HG03521 (cell line): ENCODE data around the gene SBF2.

Experiments
- ATAC-seq: cut with Tn5 transposase; IDR thresholded peaks from one replicate; pipeline ENCODE4 v1.9.1; 2021; ENCODE audit warnings: mild to moderate bottlenecking, moderate library complexity; ENCODE audit not compliant: unreplicated experiment

The SBF2 gene

GRCh38 chr11:10293423-10294289 is at the start of gene SBF2:
Gene SBF2 (minus strand): TSS chr11:10294219. CDS start chr11:10294069, 150 bp downstream.
- ATAC-seq, result peak; percentile 33

DNA sequence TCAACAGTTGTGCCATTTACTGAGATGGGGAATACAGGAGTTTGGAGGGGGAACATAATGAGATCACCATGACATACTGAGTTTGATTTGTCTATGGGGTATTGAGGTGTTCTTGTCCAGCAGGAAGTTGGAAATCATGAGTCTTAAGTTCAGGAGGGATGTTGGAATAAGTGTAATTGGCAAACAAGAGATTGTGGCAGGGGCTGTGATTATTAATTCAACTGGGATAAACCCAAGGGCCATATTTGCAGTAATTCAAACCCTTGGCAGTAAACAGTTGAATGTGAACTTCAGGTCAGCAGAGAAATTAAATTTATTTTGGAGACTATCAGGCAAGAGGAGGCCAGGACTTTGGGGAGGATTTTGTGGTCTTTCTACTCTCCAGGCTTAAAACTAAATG is 44.3 kb upstream of the SBF2 start:
- no peak for ATAC-seq

DNA sequence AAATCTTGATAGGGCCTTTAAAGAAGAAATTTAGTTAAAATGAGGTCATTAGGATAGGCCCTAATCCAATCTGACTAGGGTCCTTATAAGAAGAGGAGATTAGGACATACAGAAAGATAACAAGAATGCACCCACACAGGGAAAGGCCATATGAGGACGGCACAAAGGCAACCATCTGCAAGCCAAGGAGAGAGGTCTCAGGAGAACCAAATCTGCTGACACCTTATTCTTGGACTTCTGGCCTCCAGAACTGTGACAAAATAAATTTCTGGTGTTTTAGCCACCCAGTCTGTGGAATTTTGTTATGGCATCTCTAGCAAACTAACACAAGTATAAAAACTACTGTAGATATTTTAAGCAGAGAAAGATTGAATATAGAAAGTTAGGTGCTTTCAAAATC is 39.5 kb upstream of the SBF2 start:
- no peak for ATAC-seq

GRCh38 chr11:10331548-10332289 is 37.7 kb upstream of the SBF2 start:
- no peak for ATAC-seq

DNA sequence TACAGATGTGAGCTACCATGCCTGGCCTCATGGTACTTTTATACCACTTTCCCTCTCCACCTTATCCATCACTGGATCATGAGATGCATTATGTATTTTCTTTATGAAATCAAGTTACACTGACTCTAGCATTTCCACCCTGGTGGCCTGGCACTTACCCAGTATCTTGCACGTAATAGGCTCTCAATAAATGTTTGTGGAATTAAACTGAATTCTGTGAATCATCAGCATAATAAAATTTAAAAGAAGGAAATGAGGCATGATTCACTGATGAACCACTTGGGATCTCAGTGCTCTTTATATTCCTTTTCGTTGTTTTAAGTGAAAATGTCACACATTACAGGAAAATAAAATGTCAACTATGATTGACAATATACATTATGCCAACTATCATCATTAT is 35.9 kb upstream of the SBF2 start:
- no peak for ATAC-seq

DNA sequence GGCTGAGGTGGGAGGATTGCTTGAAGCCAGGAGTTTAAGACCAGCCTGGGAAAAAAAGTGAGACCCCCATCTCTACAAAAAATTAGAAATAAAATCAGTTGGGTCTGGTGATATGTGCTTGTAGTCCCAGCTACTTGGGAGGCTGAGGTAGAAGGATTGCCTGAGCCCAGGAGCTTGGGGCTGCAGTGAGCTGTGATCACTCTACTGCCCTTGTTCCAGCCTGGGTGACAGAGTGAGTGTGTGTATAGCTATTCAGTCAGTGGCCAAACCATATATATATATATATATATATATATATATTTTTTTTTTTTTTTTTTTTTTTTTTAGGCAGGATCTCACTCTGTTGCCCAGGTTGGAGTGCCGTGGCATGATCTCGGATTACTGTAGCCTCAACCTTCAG is 35.3 kb upstream of the SBF2 start:
- ATAC-seq, result no peak

GRCh38 chr11:10328314-10329098 is 34.5 kb upstream of the SBF2 start:
- no peak for ATAC-seq

DNA sequence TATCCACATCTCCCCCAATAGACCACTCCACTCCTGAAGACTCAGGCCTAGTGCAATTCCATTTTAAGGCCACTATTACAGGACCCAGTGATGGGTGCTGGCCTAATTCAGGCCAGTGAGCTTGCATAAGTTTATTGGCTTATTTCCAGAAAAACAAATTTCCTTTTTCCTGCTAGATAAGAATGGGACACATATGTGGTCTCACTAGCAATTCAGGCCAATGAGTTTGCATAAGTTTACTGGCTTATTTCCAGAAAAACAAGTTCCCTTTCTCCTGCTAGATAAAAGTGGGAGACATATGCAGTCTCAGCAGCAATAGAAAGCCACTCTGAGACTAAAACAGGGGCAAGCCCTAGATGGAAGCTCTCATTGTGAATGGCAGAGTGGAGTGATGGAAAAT is 33.2 kb upstream of the SBF2 start:
- ATAC-seq, result no peak

DNA sequence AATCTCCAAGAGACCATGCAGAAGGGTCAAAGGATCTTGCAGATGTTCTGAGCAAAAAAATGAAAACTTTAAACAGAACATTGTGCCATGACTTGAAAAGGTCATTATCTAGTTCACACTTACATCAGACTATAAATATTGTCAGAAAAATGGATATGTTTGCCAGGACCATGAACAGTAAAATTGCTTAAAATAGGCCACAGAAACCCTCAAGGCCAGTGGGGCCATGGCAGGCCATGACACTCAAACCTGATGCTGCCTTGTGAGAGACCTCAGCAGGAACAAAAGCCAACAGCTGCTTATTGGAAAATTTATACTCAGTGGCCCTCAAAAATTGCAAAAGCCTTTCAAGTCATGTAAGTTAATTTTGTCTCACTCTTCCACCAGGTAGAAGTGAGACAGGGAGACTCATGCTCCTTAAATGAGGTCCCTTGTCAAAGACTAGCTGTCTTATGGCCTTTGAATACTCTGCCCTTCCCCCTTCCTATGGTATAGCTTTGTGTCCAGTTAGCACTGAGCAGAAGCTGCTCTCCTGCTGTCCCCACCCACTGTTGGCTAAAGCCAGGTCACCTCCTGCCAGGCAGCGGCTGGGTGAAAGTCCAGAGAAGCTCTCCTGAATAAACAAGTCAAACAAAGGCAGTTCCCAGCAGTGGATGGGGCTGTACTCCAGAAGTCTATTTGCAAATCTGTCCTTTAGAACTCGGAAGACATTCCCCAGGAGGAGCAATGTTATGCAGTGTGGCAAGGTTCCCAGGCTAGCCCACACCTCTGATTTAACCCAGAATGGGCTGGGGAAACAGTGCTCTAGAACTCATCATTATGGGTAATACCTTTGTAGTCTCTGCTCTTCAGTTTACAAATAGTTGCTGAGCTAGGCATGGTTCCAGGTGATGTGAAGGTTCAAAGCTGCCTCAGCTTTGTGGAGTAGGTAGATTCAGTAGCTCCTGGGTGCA is 32.3 kb upstream of the SBF2 start:
- no peak for ATAC-seq

DNA sequence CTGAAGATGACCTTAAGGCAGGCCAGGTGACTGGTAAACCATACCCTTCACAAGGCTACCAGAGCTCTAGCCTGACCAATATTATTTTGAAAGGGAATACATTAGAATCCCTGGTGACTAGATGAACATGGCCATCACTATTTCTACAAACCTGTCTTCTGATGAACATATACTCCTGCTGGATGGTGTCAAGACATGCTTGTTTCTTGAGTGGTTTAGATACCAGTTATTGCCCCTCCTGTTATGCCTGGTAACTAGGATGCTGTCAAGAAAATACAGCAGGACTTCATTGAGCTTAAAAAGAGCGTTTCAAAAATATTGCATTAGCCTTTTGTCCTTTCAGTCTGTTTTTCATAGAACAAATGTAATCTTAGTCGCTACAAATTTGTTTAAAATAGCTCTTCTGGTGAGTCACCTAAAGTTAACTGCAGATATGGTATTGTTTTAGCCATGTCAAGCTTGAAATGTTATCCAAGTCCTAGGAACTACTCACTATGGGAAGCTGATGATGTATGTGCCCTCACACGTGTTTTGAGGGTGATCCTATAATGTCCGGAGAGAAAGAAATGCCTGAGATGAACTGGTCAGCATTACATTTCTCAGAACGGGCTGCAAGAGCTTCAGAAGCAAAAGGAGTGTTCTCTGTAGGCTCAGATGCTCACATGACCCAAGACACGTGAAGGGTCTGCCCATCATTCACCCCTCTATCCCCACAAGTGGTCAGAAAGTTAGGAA is 31.4 kb upstream of the SBF2 start:
- no peak for ATAC-seq

GRCh38 chr11:10324474-10324873 is 30.5 kb upstream of the SBF2 start:
- ATAC-seq, result no peak

DNA sequence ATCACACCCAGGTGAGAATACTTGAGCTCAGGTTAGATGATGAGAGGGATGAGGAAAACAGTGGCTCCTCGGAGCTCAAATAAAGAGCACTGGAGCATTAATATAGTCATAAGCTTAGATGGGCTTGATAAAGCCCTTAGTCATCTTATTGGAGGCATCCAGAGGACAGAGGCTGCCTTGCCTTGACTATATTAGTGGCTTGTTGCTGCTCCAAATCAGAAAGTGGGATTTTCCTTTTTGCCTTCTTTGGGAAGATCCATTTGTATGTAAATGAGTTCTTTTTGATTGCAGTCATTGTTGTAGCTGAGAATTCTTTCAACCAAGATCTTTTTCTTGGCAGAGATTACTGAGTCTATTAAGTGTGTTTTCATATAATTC is 29.8 kb upstream of the SBF2 start:
- no peak for ATAC-seq

DNA sequence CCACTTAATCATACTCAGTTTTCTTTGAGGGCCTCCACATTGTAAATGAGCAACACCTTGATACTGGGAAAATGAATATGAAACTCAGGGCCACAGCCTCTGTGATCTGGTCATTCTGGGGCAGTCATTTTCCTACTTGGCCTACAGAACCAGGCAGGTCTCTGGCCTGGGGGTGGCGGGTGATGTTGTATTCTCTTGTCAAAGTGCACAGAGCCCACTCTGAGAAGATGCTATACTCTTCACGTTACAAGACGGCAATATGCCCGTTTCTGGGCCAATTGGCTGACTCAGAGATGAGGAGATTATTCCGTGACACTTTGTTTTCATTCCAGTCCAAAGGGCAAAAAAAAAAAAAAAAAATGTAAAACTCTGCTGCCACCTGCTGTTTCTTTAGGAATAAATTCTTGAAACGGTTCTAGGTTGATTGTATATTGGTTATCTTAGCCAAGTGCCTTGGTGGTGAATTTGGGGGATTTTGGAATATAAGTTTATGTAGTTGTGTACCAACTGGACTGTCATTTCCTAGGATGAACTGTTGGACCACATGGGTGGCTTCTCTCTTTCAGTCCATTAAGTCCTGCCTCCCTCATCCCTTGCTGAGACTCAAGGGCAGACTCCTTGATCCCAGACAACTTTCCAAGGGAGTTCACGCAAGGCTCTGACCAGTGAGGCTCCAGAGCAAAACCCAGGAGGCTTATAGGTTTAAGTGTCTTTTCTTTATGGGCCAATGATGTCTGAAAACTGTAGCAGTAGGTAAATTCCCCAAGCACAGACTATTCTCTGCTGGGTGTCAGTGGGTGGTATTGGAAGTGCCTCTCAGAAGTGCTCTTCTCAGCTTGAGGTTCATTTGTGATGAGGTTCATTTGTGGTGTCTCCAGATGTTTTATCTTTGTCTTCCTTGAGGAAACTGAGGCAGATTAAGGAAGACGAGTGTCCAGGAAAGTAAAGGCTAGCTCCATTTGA is 29.1 kb upstream of the SBF2 start:
- ATAC-seq, result no peak

DNA sequence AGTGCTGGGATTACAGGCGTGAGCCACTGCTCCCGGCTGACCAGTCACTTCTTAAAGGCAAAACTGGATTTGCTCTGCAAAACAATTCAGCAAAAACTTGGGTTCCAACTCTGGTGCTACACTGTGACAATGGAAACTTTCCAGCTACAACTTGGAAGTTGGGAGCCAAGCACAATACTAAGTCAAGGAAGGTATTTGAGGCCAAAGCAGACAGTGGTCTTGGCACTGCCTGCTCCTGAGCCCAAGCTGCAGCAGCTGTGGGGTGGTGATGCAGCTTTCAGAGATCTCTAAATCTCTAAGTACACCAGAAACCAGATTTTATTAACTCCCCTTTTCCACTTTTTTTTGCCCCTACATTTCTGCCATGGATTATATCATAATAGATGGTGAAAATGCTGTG is 28.4 kb upstream of the SBF2 start:
- no peak for ATAC-seq

GRCh38 chr11:10320736-10321465 is 26.9 kb upstream of the SBF2 start:
- ATAC-seq, result no peak

- ATAC-seq, result no peak
Measured at GRCh38 chr11:10319702-10320558, 25.9 kb upstream of the SBF2 start.

GRCh38 chr11:10318527-10318802 is 24.4 kb upstream of the SBF2 start:
- ATAC-seq, result no peak
